ENCODE results near the gene TFEB.

Gene TFEB

GRCh38 chr6:41692080-41692675, 43.2 kb downstream of the TFEB start:
- TF ChIP-seq, protein P1, sequence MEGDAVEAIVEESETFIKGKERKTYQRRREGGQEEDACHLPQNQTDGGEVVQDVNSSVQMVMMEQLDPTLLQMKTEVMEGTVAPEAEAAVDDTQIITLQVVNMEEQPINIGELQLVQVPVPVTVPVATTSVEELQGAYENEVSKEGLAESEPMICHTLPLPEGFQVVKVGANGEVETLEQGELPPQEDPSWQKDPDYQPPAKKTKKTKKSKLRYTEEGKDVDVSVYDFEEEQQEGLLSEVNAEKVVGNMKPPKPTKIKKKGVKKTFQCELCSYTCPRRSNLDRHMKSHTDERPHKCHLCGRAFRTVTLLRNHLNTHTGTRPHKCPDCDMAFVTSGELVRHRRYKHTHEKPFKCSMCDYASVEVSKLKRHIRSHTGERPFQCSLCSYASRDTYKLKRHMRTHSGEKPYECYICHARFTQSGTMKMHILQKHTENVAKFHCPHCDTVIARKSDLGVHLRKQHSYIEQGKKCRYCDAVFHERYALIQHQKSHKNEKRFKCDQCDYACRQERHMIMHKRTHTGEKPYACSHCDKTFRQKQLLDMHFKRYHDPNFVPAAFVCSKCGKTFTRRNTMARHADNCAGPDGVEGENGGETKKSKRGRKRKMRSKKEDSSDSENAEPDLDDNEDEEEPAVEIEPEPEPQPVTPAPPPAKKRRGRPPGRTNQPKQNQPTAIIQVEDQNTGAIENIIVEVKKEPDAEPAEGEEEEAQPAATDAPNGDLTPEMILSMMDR (IDR thresholded peaks at IDR 0.05) = no peak
- no peak for DNase-seq (ENCODE audit: low spot score)
- no peak overlapping the region for H3K4me3 ChIP-seq
- H3K27ac ChIP-seq = no peak overlapping the region

- no peak overlapping the region for H3K4me3 ChIP-seq
- TF ChIP-seq, protein P1 (IDR thresholded peaks at IDR 0.05) = no peak
- no peak for DNase-seq (ENCODE audit: low spot score)
- no peak overlapping the region for H3K27ac ChIP-seq
These were observed 43.9 kb downstream of the TFEB start for GRCh38 chr6:41691426-41692079.

- TF ChIP-seq, protein P1 (IDR thresholded peaks at IDR 0.05) = no peak
- H3K4me3 ChIP-seq = no peak overlapping the region
- no peak overlapping the region for H3K27ac ChIP-seq
- DNase-seq (ENCODE audit: low spot score) = no peak
These were observed 44.7 kb downstream of the TFEB start for GRCh38 chr6:41690541-41691330.

DNA sequence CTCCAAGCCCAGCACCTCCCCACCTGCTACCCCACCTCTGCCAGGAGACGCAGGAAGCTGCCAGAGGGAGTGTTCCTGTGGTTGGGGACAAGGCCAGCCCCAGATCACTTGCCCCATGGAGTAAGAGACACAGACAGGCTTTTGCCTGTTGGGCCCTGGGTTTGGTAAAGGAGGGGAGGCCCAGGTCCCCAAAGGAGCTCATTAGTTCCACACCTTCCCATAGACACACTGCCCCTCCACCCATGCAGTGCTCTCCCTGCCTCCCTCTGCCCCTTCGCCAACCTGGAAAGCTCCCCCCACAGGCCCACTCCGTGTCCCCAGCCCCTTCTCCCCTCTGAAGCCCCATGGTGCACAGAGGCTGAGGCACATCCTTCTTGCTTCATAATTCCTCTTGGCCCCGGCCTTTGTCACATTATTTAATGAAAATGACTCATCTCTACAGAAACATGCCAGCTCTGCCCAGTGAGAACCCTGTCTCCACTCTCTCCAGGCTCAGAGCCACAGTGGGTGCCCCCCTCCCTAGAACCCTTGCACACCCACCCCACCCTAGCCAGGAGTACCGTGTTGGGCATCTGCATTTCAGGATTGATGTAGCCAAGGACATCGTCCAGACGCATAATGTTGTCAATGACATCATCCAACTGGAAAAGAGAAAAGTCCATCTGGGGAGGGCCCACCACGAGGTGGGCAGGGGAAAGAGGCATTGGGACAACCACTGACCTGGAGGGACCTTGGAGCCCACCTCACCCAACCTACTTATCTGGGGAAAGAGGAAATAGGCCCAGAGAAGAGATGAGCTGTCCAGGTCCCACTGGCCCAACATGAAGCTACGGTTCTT, 46.0 kb downstream of the TFEB start:
- no peak overlapping the region for H3K4me3 ChIP-seq
- no peak for DNase-seq (ENCODE audit: low spot score)
- no peak overlapping the region for H3K27ac ChIP-seq
- TF ChIP-seq, protein P1 (IDR thresholded peaks at IDR 0.05) = no peak

DNA sequence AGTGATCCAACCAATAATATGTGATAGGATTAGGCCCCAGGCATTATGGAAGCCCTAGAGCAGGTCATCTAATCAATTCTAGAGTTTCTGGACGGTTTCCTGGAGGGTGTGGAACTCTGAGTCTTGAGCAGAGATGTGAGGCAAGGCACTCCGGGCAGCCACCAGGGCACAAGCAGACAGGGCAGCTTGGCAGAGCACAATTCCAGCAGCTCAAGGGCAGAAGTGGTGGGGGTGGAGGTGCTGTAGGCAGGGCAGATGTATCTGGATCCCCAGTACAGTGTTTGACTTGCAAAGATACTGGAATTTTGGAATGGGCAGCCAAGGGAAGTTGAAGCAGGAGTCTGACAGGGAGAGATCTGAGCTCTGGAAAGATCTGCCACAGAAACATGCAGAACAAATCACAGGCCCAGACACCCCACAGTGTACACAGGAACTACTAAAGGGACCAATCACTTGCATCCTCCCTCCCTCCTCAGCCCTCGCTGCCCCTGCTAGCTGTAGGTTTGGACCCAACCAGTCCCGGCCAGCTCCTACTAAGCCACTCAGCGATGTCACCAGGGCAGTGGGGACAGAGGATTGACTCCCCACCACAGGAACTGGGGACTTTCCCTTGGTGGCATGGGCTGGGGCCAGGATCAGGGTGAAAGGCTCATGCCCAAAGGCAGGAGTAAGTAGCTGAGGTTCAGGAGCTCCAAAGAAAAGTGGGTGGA, 47.0 kb downstream of the TFEB start:
- TF ChIP-seq, protein P1 (IDR thresholded peaks at IDR 0.05) = no peak
- Histone ChIP-seq H3K27ac (no peak overlapping the region), H3K4me3 (no peak overlapping the region)
- DNase-seq (ENCODE audit: low spot score) = no peak

- DNase-seq (ENCODE audit: low spot score) = no peak
- Histone ChIP-seq H3K27ac (no peak overlapping the region), H3K4me3 (no peak overlapping the region)
- TF ChIP-seq, protein P1 (IDR thresholded peaks at IDR 0.05) = no peak
These were observed 47.8 kb downstream of the TFEB start for GRCh38 chr6:41687501-41688175.

Data from coronary artery (tissue), 2 donors.